Measurements from ENCODE around the gene IL32. TPM values are rescaled to one million over a fixed set of nuclear protein-coding genes. Genes with fewer than 3 reads are reported as not detected.
A peak's percentile ranks its signal among the peaks of the same experiment; 100 is the strongest.
"Not testable (repeated sequence)": the region's sequence is repeated elsewhere in the genome, so short reads cannot be mapped to it uniquely, and the experiment has no call there.

IL32 gene
- total and polyA plus RNA-seq, 8 donors = 59.4 to 310 (median 65.5) TPM

GRCh38 chr16:3065742-3066439 lies 451 bp downstream of the IL32 start:
- H3K36me3 ChIP-seq = peaks cover 0 to 12% of the 10 kb centered on the region in 2 donors
- peak overlapping the region; percentile 18 to 56 for H3K4me3 ChIP-seq
- no peaks in the 10 kb centered on the region for H3K27me3 ChIP-seq
- DNase-seq = peak in 1 of 4 donors; percentile 79
- TF ChIP-seq, protein P1, sequence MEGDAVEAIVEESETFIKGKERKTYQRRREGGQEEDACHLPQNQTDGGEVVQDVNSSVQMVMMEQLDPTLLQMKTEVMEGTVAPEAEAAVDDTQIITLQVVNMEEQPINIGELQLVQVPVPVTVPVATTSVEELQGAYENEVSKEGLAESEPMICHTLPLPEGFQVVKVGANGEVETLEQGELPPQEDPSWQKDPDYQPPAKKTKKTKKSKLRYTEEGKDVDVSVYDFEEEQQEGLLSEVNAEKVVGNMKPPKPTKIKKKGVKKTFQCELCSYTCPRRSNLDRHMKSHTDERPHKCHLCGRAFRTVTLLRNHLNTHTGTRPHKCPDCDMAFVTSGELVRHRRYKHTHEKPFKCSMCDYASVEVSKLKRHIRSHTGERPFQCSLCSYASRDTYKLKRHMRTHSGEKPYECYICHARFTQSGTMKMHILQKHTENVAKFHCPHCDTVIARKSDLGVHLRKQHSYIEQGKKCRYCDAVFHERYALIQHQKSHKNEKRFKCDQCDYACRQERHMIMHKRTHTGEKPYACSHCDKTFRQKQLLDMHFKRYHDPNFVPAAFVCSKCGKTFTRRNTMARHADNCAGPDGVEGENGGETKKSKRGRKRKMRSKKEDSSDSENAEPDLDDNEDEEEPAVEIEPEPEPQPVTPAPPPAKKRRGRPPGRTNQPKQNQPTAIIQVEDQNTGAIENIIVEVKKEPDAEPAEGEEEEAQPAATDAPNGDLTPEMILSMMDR (IDR thresholded peaks at IDR 0.05) = no peak
- ATAC-seq = peak; percentile 27
- H3K9me3 ChIP-seq = no peaks in the 10 kb centered on the region
- peaks cover 9 to 62% of the 10 kb centered on the region in 2 donors for H3K4me1 ChIP-seq
- peak overlapping the region; percentile 68 to 82 for H3K27ac ChIP-seq
- intact Hi-C loops (cut with DNase I) = no loop called here

DNA sequence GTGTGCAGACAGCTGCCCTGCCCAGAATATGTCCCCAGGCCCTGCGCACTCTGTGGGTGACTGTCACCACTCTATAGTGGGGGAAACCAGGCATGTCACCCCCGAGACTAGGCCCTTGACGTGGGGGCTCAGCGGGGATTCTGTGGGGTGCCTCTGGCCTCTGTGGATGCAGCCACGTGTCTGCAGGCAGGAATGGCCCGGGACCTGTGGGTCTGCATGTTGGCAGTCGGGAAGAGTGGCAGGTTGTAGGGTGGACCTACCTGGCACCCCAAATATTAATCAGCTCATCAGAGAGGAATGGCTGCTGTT lies 954 bp downstream of the IL32 start:
- TF ChIP-seq, protein P1 (IDR thresholded peaks at IDR 0.05) = no peak
- ATAC-seq (no peak), DNase-seq (no peak)
- H3K4me1 ChIP-seq = peaks cover 9 to 62% of the 10 kb centered on the region in 2 donors
- peak overlapping the region; percentile 68 to 82 for H3K27ac ChIP-seq
- H3K27me3 ChIP-seq = no peaks in the 10 kb centered on the region
- H3K9me3 ChIP-seq = no peaks in the 10 kb centered on the region
- H3K36me3 ChIP-seq = peaks cover 0 to 12% of the 10 kb centered on the region in 2 donors
- H3K4me3 ChIP-seq = peak overlapping the region; percentile 18 to 56
- intact Hi-C loops (cut with DNase I) = no loop called here

DNA sequence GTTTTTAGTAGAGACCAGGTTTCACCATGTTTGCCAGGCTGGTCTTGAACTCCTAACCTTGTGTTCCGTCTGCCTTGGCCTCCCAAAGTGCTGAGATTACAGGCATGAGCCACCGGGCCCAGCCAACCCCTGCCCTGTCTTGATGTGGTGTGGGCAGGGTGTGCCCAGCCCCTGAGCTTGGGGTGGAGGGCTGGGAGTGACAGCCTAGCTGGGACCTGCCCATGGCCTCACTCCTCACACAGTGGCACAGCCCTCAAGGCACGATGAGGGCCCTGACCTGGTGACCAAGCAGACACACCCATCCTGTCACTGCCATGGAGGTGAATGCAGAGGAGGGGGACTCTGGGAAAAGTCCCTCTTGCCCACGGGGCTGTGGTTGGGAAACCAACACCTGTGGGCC lies 3.0 kb downstream of the IL32 start:
- Histone ChIP-seq H3K36me3 (peaks cover 0 to 12% of the 10 kb centered on the region in 2 donors), H3K27me3 (no peaks in the 10 kb centered on the region), H3K27ac (peak overlapping the region in 1 of 2 donors; percentile 6), H3K4me1 (peaks cover 9 to 44% of the 10 kb centered on the region in 2 donors), H3K4me3 (peak overlapping the region in 1 of 2 donors; percentile 56), H3K9me3 (no peaks in the 10 kb centered on the region)
- no peak for DNase-seq
- ATAC-seq = peak; percentile 59
- TF ChIP-seq, protein P1 (IDR thresholded peaks at IDR 0.05) = no peak
- intact Hi-C loops (cut with DNase I) = no loop called here

DNA sequence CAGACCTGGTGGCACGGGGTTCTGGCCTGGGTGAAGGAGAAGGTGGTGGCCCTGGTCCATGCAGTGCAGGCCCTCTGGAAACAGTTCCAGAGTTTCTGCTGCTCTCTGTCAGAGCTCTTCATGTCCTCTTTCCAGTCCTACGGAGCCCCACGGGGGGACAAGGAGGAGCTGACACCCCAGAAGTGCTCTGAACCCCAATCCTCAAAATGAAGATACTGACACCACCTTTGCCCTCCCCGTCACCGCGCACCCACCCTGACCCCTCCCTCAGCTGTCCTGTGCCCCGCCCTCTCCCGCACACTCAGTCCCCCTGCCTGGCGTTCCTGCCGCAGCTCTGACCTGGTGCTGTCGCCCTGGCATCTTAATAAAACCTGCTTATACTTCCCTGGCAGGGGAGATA lies 3.7 kb downstream of the IL32 start:
- Histone ChIP-seq H3K36me3 (peaks cover 0 to 12% of the 10 kb centered on the region in 2 donors), H3K4me1 (peaks cover 9 to 50% of the 10 kb centered on the region in 2 donors)
- intact Hi-C loops (cut with DNase I); H3K27ac ChIP-seq; DNase-seq; H3K27me3 ChIP-seq; H3K4me3 ChIP-seq; ATAC-seq; H3K9me3 ChIP-seq: not testable (repeated sequence)

DNA sequence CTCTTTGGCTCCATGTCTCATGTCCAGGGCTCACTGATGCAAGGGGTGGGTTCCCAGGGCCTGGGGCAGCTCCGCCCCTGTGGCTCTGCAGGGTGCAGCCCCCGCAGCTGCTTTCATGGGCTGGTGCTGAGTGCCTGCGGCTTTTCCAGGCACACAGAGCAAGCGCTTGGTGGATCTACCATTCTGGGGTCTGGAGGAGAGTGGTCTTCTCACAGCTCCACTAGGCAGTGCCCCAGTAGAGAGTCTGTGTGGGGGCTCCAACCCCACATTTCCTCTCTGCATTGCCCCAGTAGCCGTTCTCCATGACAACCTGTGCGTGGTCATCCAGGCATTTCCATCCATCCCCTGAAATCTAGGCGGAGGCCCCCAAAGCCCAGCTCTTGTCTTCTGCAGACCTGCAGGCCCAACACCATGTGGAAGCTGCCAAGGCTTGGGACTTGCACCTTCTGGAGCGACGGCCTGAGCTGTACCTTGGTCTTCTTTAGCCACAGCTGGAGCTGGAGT lies 5.2 kb downstream of the IL32 start:
- DNase-seq = no peak
- TF ChIP-seq, protein P1 (IDR thresholded peaks at IDR 0.05) = no peak
- ATAC-seq = no peak

More for the DNA sequence above, 5.2 kb downstream of the IL32 start:
- Histone ChIP-seq H3K36me3 (peaks cover 0 to 12% of the 10 kb centered on the region in 2 donors), H3K4me1 (peaks cover 0 to 52% of the 10 kb centered on the region in 2 donors), H3K9me3 (no peaks in the 10 kb centered on the region), H3K27ac (no peak overlapping the region), H3K27me3 (no peaks in the 10 kb centered on the region), H3K4me3 (no peak overlapping the region)
- intact Hi-C loops (cut with DNase I) = no loop called here
